Vagina (tissue), 2 donors: ENCODE results near the gene BCL6. TPM values are rescaled to one million over a fixed set of nuclear protein-coding genes. Genes with fewer than 3 reads are reported as not detected.

Experiments used
- DNase-seq, 2 donors: peaks; one replicate each; pipeline ENCODE4 v3.0.0-alpha.2; 2017; ENCODE audit errors: extremely low spot score in 2 of 2
- H3K27ac ChIP-seq: fragments of 200-600 bp; sonication (generic); one replicate; pipeline ENCODE4 v1.5.1; 2019
- H3K27me3 ChIP-seq: fragments of 200-600 bp; sonication (generic); one replicate; pipeline ENCODE4 v1.5.1; 2019
- H3K36me3 ChIP-seq, 2 donors: fragments of 200-600 bp; sonication (generic); one replicate each; pipeline ENCODE4 v1.5.1; 2017 to 2019
- H3K4me1 ChIP-seq: fragments of 200-600 bp; sonication (generic); one replicate; pipeline ENCODE4 v1.5.1; 2019
- H3K4me3 ChIP-seq, 2 donors: fragments of 200-600 bp; sonication (generic); 1 replicate in 1 of 2; 2 replicates in 1 of 2; pipeline ENCODE4 v1.5.1; 2016 to 2019
- H3K9me3 ChIP-seq: fragments of 200-600 bp; sonication (generic); one replicate; pipeline ENCODE4 v1.5.1; 2019
- CTCF ChIP-seq, 3 experiments: fragments of 450-650 bp in 2 of 3; fragments of 200-600 bp in 1 of 3; sonication (generic) in 1 of 3; IDR thresholded peaks; one replicate each; pipeline ENCODE4 v1.5.1; 2017 to 2019; ENCODE audit warnings: antibody characterized with exemption in 3 of 3, mild to moderate bottlenecking in 2 of 3, moderate library complexity in 2 of 3
- POLR2A ChIP-seq, 2 donors: fragments of 450-650 bp; IDR thresholded peaks; one replicate each; pipeline ENCODE4 v1.6.1; 2017; ENCODE audit warnings: antibody characterized with exemption in 2 of 2, mild to moderate bottlenecking in 2 of 2, moderate library complexity in 2 of 2
- POLR2AphosphoS5 ChIP-seq, 2 donors: sonication (generic); formaldehyde crosslinking; IDR thresholded peaks; one replicate each; pipeline ENCODE4 v1.9.0; 2017; ENCODE audit warnings: antibody characterized with exemption in 2 of 2, mild to moderate bottlenecking in 2 of 2, low read depth in 1 of 2; ENCODE audit not compliant: insufficient read depth in 1 of 2
- intact Hi-C: fragments of 100-400 bp; cut with DNase I; formaldehyde crosslinking; loops from one replicate; pipeline ENCODE4 v1.15.1; 2023
- total RNA-seq: library from RNA; depleted of rRNA; stranded (reverse); fragments of >200 nt; gene quantifications from one replicate; pipeline ENCODE4 v1.2.3, GENCODE V29; 2016

The BCL6 gene
- total RNA-seq, 1 donor from 2014 or later: 133 TPM

GRCh38 chr3:187750006-187750512, 4.8 kb upstream of the BCL6 start:
- no peak overlapping the region for H3K4me3 ChIP-seq
- intact Hi-C loops: no loop called here
- no peaks in the 10 kb centered on the region for H3K36me3 ChIP-seq
- H3K27ac ChIP-seq: peak overlapping the region; percentile 16
- DNase-seq: no peak
- no peak for TF ChIP-seq CTCF (IDR thresholded peaks at IDR 0.05)
- peak in 1 of 2 donors; percentile 36 for TF ChIP-seq POLR2AphosphoS5 (IDR thresholded peaks at IDR 0.05; ENCODE audit: insufficient read depth in 1 of 2, low read depth in 1 of 2)
- H3K27me3 ChIP-seq: no peaks in the 10 kb centered on the region
- peaks cover 18% of the 10 kb centered on the region for H3K4me1 ChIP-seq
- no peaks in the 10 kb centered on the region for H3K9me3 ChIP-seq

GRCh38 chr3:187748050-187748481, 2.8 kb upstream of the BCL6 start:
- intact Hi-C loops: loop anchor here (5.0 to 10.0 kb wide), 5 partner anchors 209 to 1037 kb away; no protein-coding TSS in a partner anchor
- H3K4me1 ChIP-seq: peaks cover 18% of the 10 kb centered on the region
- H3K27ac ChIP-seq: peak overlapping the region; percentile 99

GRCh38 chr3:187747506-187747905, 2.2 kb upstream of the BCL6 start:
- Histone ChIP-seq H3K4me3 (no peak overlapping the region), H3K27me3 (no peaks in the 10 kb centered on the region), H3K9me3 (no peaks in the 10 kb centered on the region), H3K36me3 (no peaks in the 10 kb centered on the region), H3K4me1 (peaks cover 19% of the 10 kb centered on the region), H3K27ac (peak overlapping the region; percentile 99)
- no peak for TF ChIP-seq CTCF (IDR thresholded peaks at IDR 0.05)
- no peak for TF ChIP-seq POLR2A (IDR thresholded peaks at IDR 0.05)
- no peak for TF ChIP-seq POLR2AphosphoS5 (IDR thresholded peaks at IDR 0.05; ENCODE audit: insufficient read depth in 1 of 2, low read depth in 1 of 2)
- intact Hi-C loops: loop anchor here (5.0 to 10.0 kb wide), 5 partner anchors 210 to 1037 kb away; no protein-coding TSS in a partner anchor
- no peak for DNase-seq

More at GRCh38 chr3:187748050-187748481, 2.8 kb upstream of the BCL6 start:
- DNase-seq: no peak
- TF ChIP-seq POLR2A (IDR thresholded peaks at IDR 0.05) (no peak), CTCF (IDR thresholded peaks at IDR 0.05) (peak; percentile 72 to 96 (median 82)), POLR2AphosphoS5 (IDR thresholded peaks at IDR 0.05; ENCODE audit: insufficient read depth in 1 of 2, low read depth in 1 of 2) (peak in 1 of 2 donors; percentile 88)
- H3K4me3 ChIP-seq: no peak overlapping the region
- H3K36me3 ChIP-seq: no peaks in the 10 kb centered on the region
- H3K9me3 ChIP-seq: no peaks in the 10 kb centered on the region
- no peaks in the 10 kb centered on the region for H3K27me3 ChIP-seq

GRCh38 chr3:187746442-187747281, 1.4 kb upstream of the BCL6 start:
- H3K4me1 ChIP-seq: peaks cover 23% of the 10 kb centered on the region
- H3K9me3 ChIP-seq: no peaks in the 10 kb centered on the region
- intact Hi-C loops: loop anchor here (5.0 to 10.0 kb wide), 5 partner anchors 211 to 1038 kb away; no protein-coding TSS in a partner anchor
- TF ChIP-seq POLR2A (IDR thresholded peaks at IDR 0.05): no peak
- TF ChIP-seq CTCF (IDR thresholded peaks at IDR 0.05): no peak
- TF ChIP-seq POLR2AphosphoS5 (IDR thresholded peaks at IDR 0.05; ENCODE audit: insufficient read depth in 1 of 2, low read depth in 1 of 2): no peak
- no peak for DNase-seq
- H3K36me3 ChIP-seq: no peaks in the 10 kb centered on the region
- peak overlapping the region; percentile 52 to 77 for H3K4me3 ChIP-seq
- H3K27me3 ChIP-seq: no peaks in the 10 kb centered on the region
- H3K27ac ChIP-seq: peak overlapping the region; percentile 99
